Measurements from ENCODE around the gene CHST4. TPM values are rescaled to one million over a fixed set of nuclear protein-coding genes. Genes with fewer than 3 reads are reported as not detected.

Gene CHST4
- polyA plus RNA-seq, 1 donor from 2014 or later: not detected

GRCh38 chr16:71536752-71537499 is 10.7 kb downstream of the CHST4 start:
- TF ChIP-seq POLR2AphosphoS5 (IDR thresholded peaks at IDR 0.05): no peak
- no peak for TF ChIP-seq SMC3 (conservative IDR thresholded peaks at IDR 0.05; ENCODE audit: poor library complexity)
- no peak for TF ChIP-seq EZH2 (IDR thresholded peaks at IDR 0.05; ENCODE audit: borderline replicate concordance, insufficient read depth, low read length, poor library complexity, severe bottlenecking)
- TF ChIP-seq MXI1 (conservative IDR thresholded peaks at IDR 0.05; ENCODE audit: poor library complexity, severe bottlenecking): no peak
- TF ChIP-seq RAD21 (conservative IDR thresholded peaks at IDR 0.05): no peak
- no peak for TF ChIP-seq CTCF (IDR thresholded peaks at IDR 0.05; ENCODE audit: poor library complexity, severe bottlenecking)
- no peak for TF ChIP-seq EP300 (conservative IDR thresholded peaks at IDR 0.05; ENCODE audit: poor library complexity, severe bottlenecking)
- TF ChIP-seq REST (IDR thresholded peaks at IDR 0.05; ENCODE audit: borderline replicate concordance): no peak
- TF ChIP-seq TAF1 (IDR thresholded peaks at IDR 0.05; ENCODE audit: low read depth): no peak
- Histone ChIP-seq H3K36me3 (ENCODE audit: insufficient read depth, low read length) (no peaks in the 10 kb centered on the region), H3F3A (ENCODE audit: insufficient read depth, low read length, poor library complexity, severe bottlenecking) (no peaks in the 10 kb centered on the region), H3K9me2 (ENCODE audit: insufficient read depth, low read length) (no peaks in the 10 kb centered on the region), H4K20me1 (ENCODE audit: insufficient read depth) (no peaks in the 10 kb centered on the region), H3K27ac (ENCODE audit: low read length) (no peak overlapping the region), H3K4me2 (ENCODE audit: low read length) (no peak overlapping the region), H3K79me2 (replicated peaks; ENCODE audit: insufficient read depth, low read length) (no peaks in the 10 kb centered on the region), H3K27me3 (ENCODE audit: insufficient read depth, low read depth, low read length) (no peaks in the 10 kb centered on the region), H3K9me3 (ENCODE audit: low read length) (no peaks in the 10 kb centered on the region), H3K9ac (ENCODE audit: low read length) (no peak overlapping the region), H3K4me3 (ENCODE audit: low read length) (no peak overlapping the region), H2AFZ (ENCODE audit: low read depth, low read length) (no peak overlapping the region)

- Histone ChIP-seq H2AFZ (ENCODE audit: low read depth, low read length) (no peak overlapping the region), H3K36me3 (ENCODE audit: insufficient read depth, low read length) (no peaks in the 10 kb centered on the region), H3K4me3 (ENCODE audit: low read length) (no peak overlapping the region), H3K4me2 (ENCODE audit: low read length) (no peak overlapping the region), H3K9me2 (ENCODE audit: insufficient read depth, low read length) (no peaks in the 10 kb centered on the region), H3K79me2 (replicated peaks; ENCODE audit: insufficient read depth, low read length) (no peaks in the 10 kb centered on the region), H3F3A (ENCODE audit: insufficient read depth, low read length, poor library complexity, severe bottlenecking) (no peaks in the 10 kb centered on the region), H3K27ac (ENCODE audit: low read length) (no peak overlapping the region), H3K9me3 (ENCODE audit: low read length) (no peaks in the 10 kb centered on the region), H3K9ac (ENCODE audit: low read length) (no peak overlapping the region), H3K27me3 (ENCODE audit: insufficient read depth, low read depth, low read length) (no peaks in the 10 kb centered on the region), H4K20me1 (ENCODE audit: insufficient read depth) (no peaks in the 10 kb centered on the region)
- TF ChIP-seq EP300 (conservative IDR thresholded peaks at IDR 0.05; ENCODE audit: poor library complexity, severe bottlenecking) (no peak), POLR2AphosphoS5 (IDR thresholded peaks at IDR 0.05) (no peak), MXI1 (conservative IDR thresholded peaks at IDR 0.05; ENCODE audit: poor library complexity, severe bottlenecking) (no peak), CTCF (IDR thresholded peaks at IDR 0.05; ENCODE audit: poor library complexity, severe bottlenecking) (peak; percentile 61), TAF1 (IDR thresholded peaks at IDR 0.05; ENCODE audit: low read depth) (no peak), REST (IDR thresholded peaks at IDR 0.05; ENCODE audit: borderline replicate concordance) (no peak), EZH2 (IDR thresholded peaks at IDR 0.05; ENCODE audit: borderline replicate concordance, insufficient read depth, low read length, poor library complexity, severe bottlenecking) (no peak), RAD21 (conservative IDR thresholded peaks at IDR 0.05) (peak; percentile 60), SMC3 (conservative IDR thresholded peaks at IDR 0.05; ENCODE audit: poor library complexity) (peak; percentile 65)
Measured at GRCh38 chr16:71537643-71538042, 11.4 kb downstream of the CHST4 start.

Measured in neural cell (in vitro differentiated cells).